CD14-positive monocyte (primary cell): Measurements from ENCODE around the gene PTPN7. TPM values are rescaled to one million over a fixed set of nuclear protein-coding genes. Genes with fewer than 3 reads are reported as not detected.

Experiments
- DNase-seq, 3 donors: peaks; one replicate each; pipeline ENCODE4 v3.0.0-alpha.2; 2011 to 2022
- H2AFZ ChIP-seq: 2 replicates; pipeline ENCODE4 v1.6.0; 2012; ENCODE audit warnings: mild to moderate bottlenecking, low read depth, low read length, inconsistent platforms; ENCODE audit not compliant: insufficient read depth, poor library complexity, severe bottlenecking
- H3K27ac ChIP-seq, 2 donors: 1 replicate in 1 of 2; 2 replicates in 1 of 2; pipeline ENCODE4 v1.5.1; 2012 to 2013; ENCODE audit warnings: low read length in 2 of 2, control low read depth in 1 of 2, inconsistent platforms in 1 of 2, low read depth in 1 of 2, mild to moderate bottlenecking in 1 of 2
- H3K27me3 ChIP-seq, 2 donors: one replicate each; pipeline versions ENCODE4 v1.6.0 to v1.6.1; 2011 to 2013; ENCODE audit warnings: low read length in 2 of 2; ENCODE audit not compliant: control insufficient read depth in 2 of 2, insufficient read depth in 2 of 2
- H3K36me3 ChIP-seq, 2 donors: replicated peaks in 1 of 2; 1 replicate in 1 of 2; 2 replicates in 1 of 2; pipeline versions ENCODE4 v1.5.1 to v1.6.1; 2012 to 2013; ENCODE audit warnings: low read length in 2 of 2, control low read depth in 1 of 2, inconsistent platforms in 1 of 2, mild to moderate bottlenecking in 1 of 2; ENCODE audit not compliant: insufficient read depth in 2 of 2, control insufficient read depth in 1 of 2
- H3K4me1 ChIP-seq, 2 donors: 1 replicate in 1 of 2; 2 replicates in 1 of 2; pipeline versions ENCODE4 v1.5.1 to v1.6.1; 2012 to 2013; ENCODE audit warnings: low read length in 2 of 2, control low read depth in 1 of 2, inconsistent platforms in 1 of 2, mild to moderate bottlenecking in 1 of 2, moderate library complexity in 1 of 2; ENCODE audit not compliant: insufficient read depth in 2 of 2, control insufficient read depth in 1 of 2
- H3K4me2 ChIP-seq: replicated peaks from 2 replicates; pipeline ENCODE3; 2012; ENCODE audit warnings: low read length, moderate library complexity, mild to moderate bottlenecking; ENCODE audit not compliant: poor library complexity, severe bottlenecking; ENCODE audit errors: extremely low read depth
- H3K4me3 ChIP-seq, 3 experiments: fragments of 200-600 bp in 1 of 3; sonication (generic) in 1 of 3; replicated peaks in 1 of 3; 1 replicate in 2 of 3; 2 replicates in 1 of 3; pipeline ENCODE4 v1.5.1; 2011 to 2013; ENCODE audit warnings: low read length in 3 of 3, mild to moderate bottlenecking in 3 of 3, control low read depth in 2 of 3, low read depth in 2 of 3, inconsistent platforms in 1 of 3, moderate library complexity in 1 of 3
- H3K79me2 ChIP-seq: 2 replicates; pipeline ENCODE4 v1.6.0; 2012; ENCODE audit warnings: mild to moderate bottlenecking, control low read depth, inconsistent platforms, low read length, moderate library complexity; ENCODE audit not compliant: insufficient read depth
- H3K9ac ChIP-seq: 2 replicates; pipeline ENCODE4 v1.6.0; 2017; ENCODE audit warnings: low read length, mild to moderate bottlenecking; ENCODE audit not compliant: insufficient read depth, poor library complexity, severe bottlenecking
- H3K9me3 ChIP-seq, 2 donors: replicated peaks in 1 of 2; 1 replicate in 1 of 2; 2 replicates in 1 of 2; pipeline versions ENCODE4 v1.5.1 to v1.6.1; 2012 to 2013; ENCODE audit warnings: low read length in 2 of 2, control low read depth in 1 of 2; ENCODE audit not compliant: control insufficient read depth in 1 of 2, insufficient read depth in 1 of 2
- H4K20me1 ChIP-seq: 2 replicates; pipeline ENCODE4 v1.6.0; 2012; ENCODE audit warnings: mild to moderate bottlenecking, low read length, control low read depth, moderate library complexity; ENCODE audit not compliant: insufficient read depth
- H3K27ac Mint-ChIP-seq, 7 donors: one replicate each; pipeline ENCODE4 v1.8.0; 2020; ENCODE audit warnings: mild to moderate bottlenecking in 7 of 7, mixed read lengths in 7 of 7, moderate library complexity in 6 of 7, inconsistent platforms in 2 of 7
- H3K27me3 Mint-ChIP-seq, 3 donors: one replicate each; pipeline ENCODE4 v1.8.0; 2021 to 2022; ENCODE audit warnings: low read depth in 3 of 3, mild to moderate bottlenecking in 3 of 3, mixed read lengths in 3 of 3, moderate library complexity in 3 of 3, inconsistent platforms in 1 of 3
- H3K36me3 Mint-ChIP-seq, 2 donors: one replicate each; pipeline ENCODE4 v1.8.0; 2020; ENCODE audit warnings: mixed read lengths in 2 of 2, inconsistent platforms in 1 of 2, mild to moderate bottlenecking in 1 of 2
- H3K4me1 Mint-ChIP-seq: one replicate; pipeline ENCODE4 v1.8.0; 2020; ENCODE audit warnings: mild to moderate bottlenecking, mixed read lengths
- H3K4me3 Mint-ChIP-seq, 2 donors: one replicate each; pipeline ENCODE4 v1.8.0; 2020; ENCODE audit warnings: mild to moderate bottlenecking in 2 of 2, mixed read lengths in 2 of 2, moderate library complexity in 1 of 2
- H3K9me3 Mint-ChIP-seq, 7 donors: one replicate each; pipeline ENCODE4 v1.8.0; 2020 to 2022; ENCODE audit warnings: mixed read lengths in 7 of 7, mild to moderate bottlenecking in 6 of 7, moderate library complexity in 6 of 7, inconsistent platforms in 2 of 7
- CTCF ChIP-seq: fragments of 200-600 bp; IDR thresholded peaks from one replicate; pipeline ENCODE4 v1.8.0; 2022; ENCODE audit warnings: antibody characterized with exemption, mild to moderate bottlenecking
- WGBS: methylation state at CpG from one replicate; pipeline ENCODE4 v1.1.5; 2013; ENCODE audit warnings: missing lambda C conversion rate; ENCODE audit not compliant: insufficient coverage; 5-methylcytosine and 5-hydroxymethylcytosine counted together
- intact Hi-C, 2 donors: fragments of 100-400 bp; cut with micrococcal nuclease; formaldehyde crosslinking; loops; one replicate each; pipeline versions ENCODE4 v1.15.0 to v1.15.1; 2023
- polyA plus RNA-seq, 3 donors: library from polyadenylated mRNA; depleted of rRNA in 1 of 3; unstranded in 2 of 3; stranded (reverse) in 1 of 3; fragments of 300-500 nt in 2 of 3; fragments of >200 nt in 1 of 3; fragmentation: Illumina TruSeq in 2 of 3; gene quantifications; 1 replicate in 2 of 3; 2 replicates in 1 of 3; pipeline ENCODE4 v1.2.3, GENCODE V29; 2012 to 2021

PTPN7 gene
- polyA plus RNA-seq, 3 donors: 4.0 to 18.8 (median 8.3) TPM

GRCh38 chr1:202110977-202111376 lies 49.4 kb downstream of the PTPN7 start:
- no peaks in the 10 kb centered on the region for H3K4me1 Mint-ChIP-seq
- intact Hi-C loops: no loop called here
- no peak for DNase-seq
- H3K9ac ChIP-seq: no peak overlapping the region
- no peak overlapping the region for H3K27ac ChIP-seq
- H4K20me1 ChIP-seq: no peaks in the 10 kb centered on the region
- H3K27me3 Mint-ChIP-seq: peaks cover 3 to 8% (median 7%) of the 10 kb centered on the region in 3 donors
- no peak overlapping the region for H3K4me2 ChIP-seq
- H3K9me3 Mint-ChIP-seq: peaks cover 0 to 2% (median 0%) of the 10 kb centered on the region in 7 donors
- H2AFZ ChIP-seq: no peak overlapping the region
- H3K36me3 ChIP-seq: no peaks in the 10 kb centered on the region
- no peak overlapping the region for H3K4me3 Mint-ChIP-seq
- no peak for TF ChIP-seq CTCF
- H3K27ac Mint-ChIP-seq: no peak overlapping the region
- 100% methylated on average over 1 of the region's 3 CpGs for WGBS
- H3K9me3 ChIP-seq: no peaks in the 10 kb centered on the region
- H3K4me1 ChIP-seq: peaks cover 0 to 9% of the 10 kb centered on the region in 2 donors
- H3K27me3 ChIP-seq: no peaks in the 10 kb centered on the region
- no peaks in the 10 kb centered on the region for H3K79me2 ChIP-seq
- H3K36me3 Mint-ChIP-seq: no peaks in the 10 kb centered on the region
- H3K4me3 ChIP-seq: no peak overlapping the region

GRCh38 chr1:202107801-202108731 lies 52.3 kb downstream of the PTPN7 start:
- Histone ChIP-seq H3K4me2 (no peak overlapping the region), H3K4me3 (no peak overlapping the region), H3K36me3 (no peaks in the 10 kb centered on the region), H3K9me3 (no peaks in the 10 kb centered on the region), H3K27ac (no peak overlapping the region), H4K20me1 (no peaks in the 10 kb centered on the region), H3K4me1 (peaks cover 0 to 11% of the 10 kb centered on the region in 2 donors), H3K79me2 (no peaks in the 10 kb centered on the region), H3K27me3 (no peaks in the 10 kb centered on the region), H2AFZ (no peak overlapping the region), H3K9ac (no peak overlapping the region)
- Mint-ChIP-seq H3K27ac (no peak overlapping the region), H3K27me3 (peaks cover 3 to 4% (median 4%) of the 10 kb centered on the region in 3 donors), H3K9me3 (peaks cover 0 to 2% (median 0%) of the 10 kb centered on the region in 7 donors), H3K4me1 (no peaks in the 10 kb centered on the region), H3K36me3 (no peaks in the 10 kb centered on the region), H3K4me3 (no peak overlapping the region)
- no peak for DNase-seq
- TF ChIP-seq CTCF: no peak
- intact Hi-C loops: no loop called here
- 89% methylated on average over 12 of the region's 13 CpGs for WGBS
